HG03469 (cell line): ENCODE data around the gene RAD51B.
A peak's percentile ranks its signal among the peaks of the same experiment; 100 is the strongest.

Source experiments
- ATAC-seq: cut with Tn5 transposase; IDR thresholded peaks from one replicate; pipeline ENCODE4 v1.9.1; 2021; ENCODE audit warnings: mild to moderate bottlenecking, moderate library complexity, moderate number of reproducible peaks; ENCODE audit not compliant: unreplicated experiment

Gene RAD51B

GRCh38 chr14:68312884-68313610 is 493.5 kb downstream of the RAD51B start:
- peak; percentile 62 for ATAC-seq

GRCh38 chr14:68314642-68315041 is 495.1 kb downstream of the RAD51B start:
- ATAC-seq, result no peak

DNA sequence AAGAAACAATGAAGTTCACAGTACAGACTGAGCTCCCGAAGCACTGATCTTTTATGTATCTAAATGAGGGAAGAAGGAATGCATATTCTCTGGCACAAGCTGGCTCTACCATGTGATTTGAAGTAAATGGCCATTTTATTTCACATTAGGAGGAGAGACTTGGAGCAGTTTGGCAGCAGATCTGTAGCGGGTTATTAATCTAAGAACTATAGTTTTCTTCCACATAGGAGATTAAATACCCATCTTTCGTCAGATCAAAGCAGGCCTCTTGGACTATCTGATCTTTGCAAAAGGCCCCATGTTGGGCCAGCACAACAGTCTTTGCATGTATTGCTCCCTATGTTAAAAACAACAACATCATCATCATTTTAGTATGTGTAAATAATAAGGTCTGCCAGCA is 495.5 kb downstream of the RAD51B start:
- ATAC-seq, result no peak

DNA sequence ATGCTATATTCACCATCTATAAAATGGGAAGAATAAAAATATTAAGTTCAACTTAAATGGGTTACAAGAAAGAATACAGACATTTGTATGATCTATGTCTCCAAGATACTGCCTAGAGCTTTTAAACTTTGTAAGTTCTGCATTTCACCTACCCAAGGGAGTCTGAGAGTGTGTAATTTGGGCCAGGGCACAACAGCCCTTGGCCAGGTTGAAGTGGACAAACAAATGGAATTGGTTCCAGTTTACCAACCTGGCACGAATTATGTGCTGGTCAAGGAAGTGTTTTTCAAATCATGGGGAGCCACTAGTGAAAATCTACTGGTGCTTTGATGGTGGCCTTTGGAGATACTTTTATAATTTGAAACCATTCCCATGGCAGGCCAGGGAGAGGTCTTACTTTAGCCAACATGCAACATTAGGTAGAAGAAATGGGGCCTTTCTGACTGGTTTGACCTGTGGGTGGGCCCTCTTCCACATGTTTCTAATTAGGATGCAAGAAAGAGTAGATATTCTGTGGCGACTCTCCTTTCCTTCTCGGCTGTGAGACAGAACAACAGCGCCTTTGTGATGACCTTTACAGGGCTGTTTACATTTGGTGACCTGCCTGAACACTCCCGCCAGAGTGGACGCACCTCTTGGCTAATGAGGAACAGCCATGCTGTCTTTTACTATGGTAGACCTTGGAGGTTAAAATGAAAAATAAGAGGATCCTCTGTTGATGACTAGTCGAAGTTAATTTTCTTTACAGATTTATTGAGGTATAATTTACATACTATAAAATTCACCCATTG is 496.7 kb downstream of the RAD51B start:
- no peak for ATAC-seq

DNA sequence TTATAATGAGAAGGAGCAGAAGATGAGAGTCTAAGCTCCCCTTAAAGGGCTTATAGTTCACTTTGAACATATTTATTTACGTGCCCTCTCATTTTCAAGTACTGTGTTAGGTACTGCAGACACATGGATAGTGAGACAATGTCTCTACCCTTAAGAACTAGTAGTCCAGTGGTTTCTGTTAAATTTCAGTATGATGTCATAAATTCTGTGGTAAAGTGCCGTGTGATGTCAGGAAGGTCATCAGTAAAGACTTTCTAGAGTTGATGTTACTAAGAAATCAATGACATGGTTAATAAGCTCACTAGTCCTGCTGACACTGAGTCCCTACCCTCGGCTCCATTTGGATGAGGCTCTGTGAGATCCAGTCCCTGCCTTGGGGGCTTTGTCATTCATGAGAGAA is 497.7 kb downstream of the RAD51B start:
- no peak for ATAC-seq

- no peak for ATAC-seq
Observed at GRCh38 chr14:68318828-68319227, 499.2 kb downstream of the RAD51B start.

- ATAC-seq, result no peak
Observed at GRCh38 chr14:68320495-68320894, 500.9 kb downstream of the RAD51B start.

- ATAC-seq, result no peak
Observed at GRCh38 chr14:68322940-68323620, 503.5 kb downstream of the RAD51B start.

GRCh38 chr14:68325267-68325807 is 505.8 kb downstream of the RAD51B start:
- ATAC-seq, result no peak

DNA sequence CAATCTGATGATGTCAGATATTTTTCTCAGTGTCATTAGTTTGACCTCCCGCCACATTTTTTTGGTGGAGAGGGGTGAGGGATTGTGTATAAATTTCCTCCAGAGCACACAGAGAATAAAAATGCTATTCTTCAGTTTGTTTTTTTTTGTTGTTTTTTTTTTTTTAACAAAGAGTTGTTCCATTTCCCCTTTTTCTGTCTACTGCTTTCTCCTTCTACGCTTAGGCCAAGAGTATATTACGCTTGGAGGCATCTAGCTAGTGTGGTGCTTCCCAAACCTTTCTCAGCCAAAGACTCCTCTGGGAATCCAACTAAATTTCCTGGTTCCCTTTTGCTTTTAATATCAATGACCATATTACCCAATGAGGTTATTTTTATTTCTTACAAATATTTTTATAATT is 507.7 kb downstream of the RAD51B start:
- no peak for ATAC-seq

- ATAC-seq, result no peak
Observed at GRCh38 chr14:68328509-68328908, 508.9 kb downstream of the RAD51B start.

DNA sequence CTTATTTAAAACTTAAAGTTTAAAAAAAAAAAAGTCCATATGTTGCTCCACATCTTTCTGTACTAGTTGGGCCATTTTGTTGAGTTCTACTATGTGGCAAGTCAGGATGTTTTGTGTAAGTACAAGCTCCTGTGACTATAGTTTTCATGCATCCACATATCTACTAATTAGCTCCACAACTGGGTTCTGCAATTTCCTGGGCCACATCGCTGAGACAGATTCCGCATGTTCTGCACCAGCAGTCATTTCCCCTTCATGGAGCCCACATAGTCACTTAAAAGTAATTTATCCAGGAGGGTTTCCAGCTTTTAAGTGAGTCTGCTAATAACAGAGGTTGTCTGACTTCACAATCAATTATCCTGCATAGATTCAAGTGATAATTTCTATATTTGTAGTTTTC is 511.8 kb downstream of the RAD51B start:
- ATAC-seq, result no peak

GRCh38 chr14:68331991-68332390 is 512.4 kb downstream of the RAD51B start:
- no peak for ATAC-seq

DNA sequence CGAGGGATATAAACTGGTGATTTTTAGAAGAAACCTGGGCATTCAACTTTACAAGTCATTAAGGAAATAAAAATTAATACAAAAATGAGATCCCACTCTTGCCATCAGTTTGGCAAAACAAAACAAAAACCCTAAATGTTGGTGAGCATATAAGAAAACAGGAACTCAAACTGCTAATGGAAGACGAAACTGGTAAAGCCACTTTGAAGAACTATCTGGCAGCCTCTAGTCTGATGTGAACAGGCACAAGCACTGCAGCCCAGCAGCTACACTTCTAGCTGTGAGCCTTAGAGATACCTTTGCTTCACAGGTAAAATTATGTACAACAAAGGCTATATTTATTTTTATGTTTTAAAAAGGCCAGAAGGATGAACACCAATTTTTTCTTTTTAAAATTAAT is 513.7 kb downstream of the RAD51B start:
- ATAC-seq, result no peak

GRCh38 chr14:68335312-68335711 is 515.7 kb downstream of the RAD51B start:
- ATAC-seq, result no peak

DNA sequence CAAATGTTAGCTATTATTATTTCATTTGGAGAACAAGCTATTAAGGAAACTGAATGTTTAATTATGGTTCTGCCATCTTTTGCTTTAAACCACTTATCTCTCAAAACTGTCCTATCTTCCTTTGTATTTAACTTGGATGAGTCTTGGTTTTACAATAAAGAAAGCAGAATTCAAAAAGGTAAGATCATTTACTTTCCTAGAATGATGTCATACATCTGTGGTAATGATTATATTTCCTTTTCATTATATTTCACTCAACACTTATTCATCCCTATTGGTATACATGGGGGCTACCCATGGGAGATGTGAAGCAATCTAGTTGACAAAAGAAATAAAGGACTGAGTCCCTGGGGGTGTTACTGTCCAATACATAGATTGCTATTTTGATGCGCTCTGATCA is 516.6 kb downstream of the RAD51B start:
- ATAC-seq, result no peak

DNA sequence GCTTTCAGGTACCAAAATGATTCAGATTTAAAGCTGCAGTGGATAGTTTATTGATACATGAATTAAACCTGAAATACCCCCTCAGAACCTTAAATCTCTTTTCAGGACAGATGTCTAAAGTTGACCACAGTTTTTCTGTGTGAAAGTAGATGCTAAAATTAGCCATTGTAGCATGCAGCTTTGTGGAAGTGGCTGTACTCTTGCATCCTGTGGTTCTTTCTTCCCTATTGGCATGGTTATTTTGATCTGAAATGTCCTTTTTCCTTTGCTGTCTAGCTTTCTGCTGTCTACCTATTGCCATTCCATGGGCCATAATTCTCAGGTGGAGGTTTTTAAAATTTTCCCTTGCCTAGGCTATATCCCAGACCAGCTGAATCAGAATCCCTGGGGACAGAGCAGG is 517.7 kb downstream of the RAD51B start:
- ATAC-seq, result no peak

- no peak for ATAC-seq
Observed at GRCh38 chr14:68340262-68340661, 520.7 kb downstream of the RAD51B start.

- ATAC-seq, result no peak
Observed at GRCh38 chr14:68341411-68342212, 522.0 kb downstream of the RAD51B start.

- ATAC-seq, result no peak
Observed at GRCh38 chr14:68342216-68342763, 522.7 kb downstream of the RAD51B start.
